Loucy (cell line): ENCODE results near the gene ERCC4.

Experiments used
- H2AFZ ChIP-seq: fragments of 200-600 bp; sonication (generic); 2 replicates; pipeline ENCODE4 v1.6.0; 2016; ENCODE audit warnings: antibody characterized with exemption, mild to moderate bottlenecking, low read length, moderate library complexity
- H3F3A ChIP-seq: fragments of 200-600 bp; 2 replicates; pipeline ENCODE4 v1.6.0; 2016; ENCODE audit warnings: antibody characterized with exemption, low read depth, mild to moderate bottlenecking
- H3K27me3 ChIP-seq: fragments of 200-600 bp; sonication (generic); 2 replicates; pipeline ENCODE4 v1.6.1; 2014; ENCODE audit warnings: low read length, mild to moderate bottlenecking; ENCODE audit not compliant: insufficient read depth, poor library complexity, severe bottlenecking
- H3K36me3 ChIP-seq: fragments of 200-600 bp; sonication (generic); 2 replicates; pipeline ENCODE4 v1.6.1; 2016; ENCODE audit warnings: low read length; ENCODE audit not compliant: insufficient read depth
- H3K4me1 ChIP-seq: fragments of 200-600 bp; sonication (generic); 2 replicates; pipeline ENCODE4 v1.5.1; 2014; ENCODE audit warnings: low read length, mild to moderate bottlenecking; ENCODE audit not compliant: insufficient read depth, poor library complexity, severe bottlenecking
- H3K4me2 ChIP-seq: fragments of 200-600 bp; sonication (generic); 2 replicates; pipeline ENCODE4 v1.6.0; 2014; ENCODE audit warnings: antibody characterized with exemption, low read length, low read depth, mild to moderate bottlenecking; ENCODE audit not compliant: poor library complexity, severe bottlenecking
- H3K4me3 ChIP-seq: fragments of 200-600 bp; sonication (generic); 2 replicates; pipeline ENCODE4 v1.5.1; 2014; ENCODE audit warnings: low read length, mild to moderate bottlenecking, mixed read lengths; ENCODE audit not compliant: poor library complexity, severe bottlenecking
- H3K79me2 ChIP-seq: fragments of 200-600 bp; sonication (generic); 2 replicates; pipeline ENCODE4 v1.6.1; 2014; ENCODE audit warnings: low read length; ENCODE audit not compliant: insufficient read depth
- H3K9ac ChIP-seq: fragments of 200-600 bp; sonication (generic); 2 replicates; pipeline ENCODE4 v1.6.0; 2014; ENCODE audit warnings: mild to moderate bottlenecking, low read depth, low read length, moderate library complexity; ENCODE audit not compliant: poor library complexity, severe bottlenecking
- H3K9me2 ChIP-seq: fragments of 200-600 bp; sonication (generic); replicated peaks from 2 replicates; pipeline ENCODE4 v1.6.1; 2016; ENCODE audit warnings: low read depth, low read length, mixed read lengths
- H3K9me3 ChIP-seq: fragments of 200-600 bp; sonication (generic); 2 replicates; pipeline ENCODE4 v1.6.1; 2014; ENCODE audit warnings: mild to moderate bottlenecking, antibody characterized with exemption, low read length, low read depth; ENCODE audit not compliant: insufficient read depth
- H4K20me1 ChIP-seq: fragments of 200-600 bp; sonication (generic); 2 replicates; pipeline ENCODE4 v1.6.0; 2014; ENCODE audit warnings: antibody characterized with exemption, low read length, mild to moderate bottlenecking; ENCODE audit not compliant: insufficient read depth, poor library complexity, severe bottlenecking
- CTCF ChIP-seq: fragments of 200-600 bp; sonication (generic); conservative IDR thresholded peaks from 2 replicates; pipeline ENCODE4 v1.5.1; 2014; ENCODE audit warnings: mild to moderate bottlenecking, antibody characterized with exemption, low read length
- EZH2phosphoT487 ChIP-seq: fragments of 200-600 bp; IDR thresholded peaks from 2 replicates; pipeline ENCODE4 v1.6.1; 2018; ENCODE audit warnings: antibody characterized with exemption, mild to moderate bottlenecking, moderate library complexity, borderline replicate concordance

ERCC4 gene

GRCh38 chr16:13896543-13897182 lies 23.3 kb upstream of the ERCC4 start:
- Histone ChIP-seq H3F3A (no peaks in the 10 kb centered on the region), H3K27me3 (no peaks in the 10 kb centered on the region), H4K20me1 (no peaks in the 10 kb centered on the region), H3K4me3 (no peak overlapping the region), H3K4me1 (no peaks in the 10 kb centered on the region), H3K36me3 (no peaks in the 10 kb centered on the region), H3K9me2 (no peaks in the 10 kb centered on the region), H2AFZ (no peak overlapping the region), H3K9ac (no peak overlapping the region), H3K9me3 (no peaks in the 10 kb centered on the region), H3K79me2 (no peaks in the 10 kb centered on the region), H3K4me2 (no peak overlapping the region)
- TF ChIP-seq EZH2phosphoT487, result no peak
- TF ChIP-seq CTCF, result peak; percentile 37

DNA sequence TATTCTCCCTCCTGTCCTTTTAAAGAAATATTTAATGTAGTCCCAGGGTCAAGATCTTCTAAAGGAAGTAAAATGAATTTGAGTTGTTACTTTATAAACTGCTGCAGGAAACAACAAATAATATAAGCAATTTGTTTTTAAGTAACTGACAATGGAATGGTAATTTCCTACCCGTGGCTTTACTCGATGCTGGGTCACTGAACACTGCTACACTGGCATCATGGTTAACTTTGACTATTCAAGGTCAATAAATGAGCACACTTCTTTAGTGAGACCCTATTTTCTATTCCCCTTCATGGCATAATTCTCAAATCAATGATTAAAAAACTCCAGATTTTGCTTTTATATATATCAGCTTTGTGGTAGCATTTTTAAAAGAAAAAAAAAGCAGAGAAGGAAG lies 22.1 kb upstream of the ERCC4 start:
- Histone ChIP-seq H3K9me2 (no peaks in the 10 kb centered on the region), H3K9ac (no peak overlapping the region), H3K4me3 (no peak overlapping the region), H3K4me1 (no peaks in the 10 kb centered on the region), H3K27me3 (no peaks in the 10 kb centered on the region), H3K4me2 (no peak overlapping the region), H3K9me3 (no peaks in the 10 kb centered on the region), H3F3A (no peaks in the 10 kb centered on the region), H2AFZ (no peak overlapping the region), H3K36me3 (no peaks in the 10 kb centered on the region), H4K20me1 (no peaks in the 10 kb centered on the region), H3K79me2 (no peaks in the 10 kb centered on the region)
- no peak for TF ChIP-seq EZH2phosphoT487

DNA sequence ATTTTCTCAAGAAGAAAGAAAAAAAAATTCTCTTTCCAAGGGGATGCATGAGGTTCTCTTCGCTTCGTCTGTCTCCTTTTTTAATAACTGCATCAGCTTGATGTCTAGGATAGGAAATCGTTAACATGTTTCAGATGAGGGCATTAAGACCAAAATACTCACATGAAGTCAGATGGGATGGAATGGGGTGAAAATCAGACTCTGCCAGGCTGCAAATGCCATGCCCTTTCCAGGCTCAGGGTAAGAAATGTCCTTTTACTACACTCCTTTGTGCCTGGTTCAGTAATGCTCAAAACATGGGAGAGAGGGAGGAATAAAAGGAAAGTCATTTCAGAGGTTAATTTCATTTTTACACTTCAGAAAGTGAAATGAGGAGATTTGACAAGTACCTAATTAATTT lies 21.7 kb upstream of the ERCC4 start:
- Histone ChIP-seq H3K4me2 (no peak overlapping the region), H3K9ac (no peak overlapping the region), H4K20me1 (no peaks in the 10 kb centered on the region), H3K9me2 (no peaks in the 10 kb centered on the region), H3K36me3 (no peaks in the 10 kb centered on the region), H3K4me3 (no peak overlapping the region), H3K4me1 (no peaks in the 10 kb centered on the region), H3K79me2 (no peaks in the 10 kb centered on the region), H3K27me3 (no peaks in the 10 kb centered on the region), H2AFZ (no peak overlapping the region), H3K9me3 (no peaks in the 10 kb centered on the region), H3F3A (no peaks in the 10 kb centered on the region)
- TF ChIP-seq CTCF, result no peak
- no peak for TF ChIP-seq EZH2phosphoT487

DNA sequence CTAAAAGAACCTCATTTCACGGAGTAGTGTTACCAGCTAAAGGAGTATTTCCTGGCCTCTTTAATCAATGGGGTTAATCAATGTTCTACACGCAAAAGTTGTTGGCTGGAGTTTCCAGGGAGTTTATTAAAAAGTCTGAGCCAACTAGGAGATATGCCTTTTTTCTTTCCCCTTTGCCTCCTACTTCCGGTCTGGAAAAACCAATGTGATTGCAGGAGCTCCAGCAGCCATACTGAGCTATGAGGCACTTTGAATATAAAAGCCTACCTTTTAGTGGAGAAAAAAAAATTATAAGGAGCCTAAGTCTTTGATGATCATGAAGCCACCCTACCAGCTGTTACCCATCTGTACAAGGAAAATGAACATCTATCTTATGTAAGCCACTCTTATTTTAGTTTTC lies 17.9 kb upstream of the ERCC4 start:
- Histone ChIP-seq H3K9me3 (no peaks in the 10 kb centered on the region), H3K79me2 (no peaks in the 10 kb centered on the region)
- TF ChIP-seq CTCF (no peak), EZH2phosphoT487 (no peak)

More for the DNA sequence above, 17.9 kb upstream of the ERCC4 start:
- Histone ChIP-seq H3K36me3 (no peaks in the 10 kb centered on the region), H3K27me3 (no peaks in the 10 kb centered on the region), H3K9ac (no peak overlapping the region), H2AFZ (no peak overlapping the region), H3K4me3 (no peak overlapping the region), H3K4me2 (no peak overlapping the region), H3K9me2 (no peaks in the 10 kb centered on the region), H3F3A (no peaks in the 10 kb centered on the region), H3K4me1 (no peaks in the 10 kb centered on the region), H4K20me1 (no peaks in the 10 kb centered on the region)
